Pancreas (tissue), 10 donors: ENCODE data around the gene BTG2. TPM values are rescaled to one million over a fixed set of nuclear protein-coding genes. Genes with fewer than 3 reads are reported as not detected.
A peak's percentile ranks its signal among the peaks of the same experiment; 100 is the strongest.

Source experiments
- ATAC-seq, 4 donors: fragments of 200-7000 bp; cut with Tn5 transposase; one replicate each; pipeline versions ENCODE4 v1.8.0 to v1.9.1; 2020; ENCODE audit warnings: mild to moderate bottlenecking in 4 of 4, moderate library complexity in 4 of 4
- DNase-seq, 6 donors: peaks; one replicate each; pipeline ENCODE4 v3.0.0-alpha.2; 2020
- FAIRE-seq: peaks from 2 replicates; lab custom pipeline; 2012; peaks lifted over from hg19 to GRCh38; lab: Jason Lieb, UNC
- H3K27ac ChIP-seq, 4 donors: fragments of 200-600 bp; sonication (generic); 1 replicate in 3 of 4; 2 replicates in 1 of 4; pipeline versions ENCODE4 v1.5.0 to v1.8.0; 2020
- H3K27me3 ChIP-seq, 4 donors: fragments of 200-600 bp; one replicate each; pipeline ENCODE4 v1.8.0; 2021
- H3K36me3 ChIP-seq, 3 donors: fragments of 200-600 bp; sonication (generic) in 1 of 3; one replicate each; pipeline versions ENCODE4 v1.5.0 to v1.8.0; 2020 to 2021
- H3K4me1 ChIP-seq, 3 donors: fragments of 200-600 bp; one replicate each; pipeline ENCODE4 v1.8.0; 2021
- H3K4me3 ChIP-seq, 4 donors: fragments of 200-600 bp; sonication (generic) in 2 of 4; one replicate each; pipeline versions ENCODE4 v1.5.0 to v1.8.0; 2020 to 2021
- H3K9me3 ChIP-seq, 4 donors: fragments of 200-600 bp; one replicate each; pipeline ENCODE4 v1.8.0; 2021
- CTCF ChIP-seq, 4 donors: fragments of 200-600 bp; sonication (generic) in 3 of 4; IDR thresholded peaks; one replicate each; pipeline versions ENCODE4 v1.5.0 to v1.8.0; 2021; ENCODE audit warnings: antibody characterized with exemption in 4 of 4
- WGBS, 2 donors: extraction: QIAGEN DNeasy Blood & Tissue Kit; methylation state at CpG; one replicate each; pipeline ENCODE4 v1.1.7; 2013; 5-methylcytosine and 5-hydroxymethylcytosine counted together
- intact Hi-C, 3 donors: fragments of 100-400 bp; cut with DNase I; formaldehyde crosslinking; loops; one replicate each; pipeline versions ENCODE4 v1.11.1 to v1.14.2; 2022
- polyA plus RNA-seq, 2 donors: library from polyadenylated mRNA; stranded (reverse); fragments of 200-250 nt; gene quantifications; one replicate each; pipeline ENCODE4 v1.2.3, GENCODE V29; 2013
- total RNA-seq, 6 donors: library from RNA; stranded (reverse); fragmentation: NEBNext Ultra II Directional in 4 of 6; extraction: Animal tissue kit (Norgen Biotek cat#: 25700) in 4 of 6; gene quantifications; one replicate each; pipeline versions ENCODE4 v1.2.1 to v1.2.4, GENCODE V29; 2021 to 2023
- donor health status: healthy with polysubstance abuse.
- donor health status: DM: no; HTN: no; CAD: no; lungs with moderate emphysema.
- donor health status: DM: no; HTN: no; CAD: no.
- donor health status: control.
- donor health status: control.
- donor health status: Bipolar disorder and iron deficiency.
- donor health status: DM: yes; HTN: yes; CAD: no.
- donor health status: DM: no; HTN: no; CAD: no.
- donor health status: DM: no; HTN: no; CAD: no.
- donor health status: DM: yes; HTN: yes; CAD: no.

Gene BTG2
- total and polyA plus RNA-seq, 8 donors: 83.1 to 452 (median 192) TPM

GRCh38 chr1:203336097-203336496 lies 30.8 kb downstream of the BTG2 start:
- H3K4me3 ChIP-seq: no peak overlapping the region
- H3K9me3 ChIP-seq: no peaks in the 10 kb centered on the region
- DNase-seq: no peak
- H3K27me3 ChIP-seq: no peaks in the 10 kb centered on the region
- peaks cover 0 to 4% (median 0%) of the 10 kb centered on the region in 3 donors for H3K4me1 ChIP-seq
- ATAC-seq: no peak
- WGBS, 2 donors: 54 to 69% methylated on average over 1 of the region's 1 CpG
- no peaks in the 10 kb centered on the region for H3K36me3 ChIP-seq
- FAIRE-seq: no peak
- no peak overlapping the region for H3K27ac ChIP-seq
- no peak for TF ChIP-seq CTCF (IDR thresholded peaks at IDR 0.05)
- intact Hi-C loops: loop anchor here (5.0 to 10.0 kb wide), 2 partner anchors 61 to 64 kb away; no protein-coding TSS in a partner anchor

- ATAC-seq: peak; percentile 63 to 79 (median 74)
- H3K4me3 ChIP-seq: no peak overlapping the region
- TF ChIP-seq CTCF (IDR thresholded peaks at IDR 0.05): peak; percentile 78 to 90 (median 88)
- FAIRE-seq: no peak
- WGBS, 2 donors: 48 to 53% methylated on average over 18 of the region's 18 CpGs
- intact Hi-C loops: loop anchor here (5.0 to 10.0 kb wide), 2 partner anchors 64 to 66 kb away; no protein-coding TSS in a partner anchor
- no peaks in the 10 kb centered on the region for H3K27me3 ChIP-seq
- peak in 3 of 6 donors; percentile 47 to 61 (median 51) for DNase-seq
- no peaks in the 10 kb centered on the region for H3K9me3 ChIP-seq
- H3K36me3 ChIP-seq: no peaks in the 10 kb centered on the region
- H3K27ac ChIP-seq: no peak overlapping the region
- H3K4me1 ChIP-seq: peaks cover 0 to 4% (median 0%) of the 10 kb centered on the region in 3 donors
These were observed 33.2 kb downstream of the BTG2 start for GRCh38 chr1:203338335-203339036.

GRCh38 chr1:203340112-203340790 lies 34.9 kb downstream of the BTG2 start:
- ATAC-seq (peak; percentile 79 to 90 (median 90)), FAIRE-seq (peak; percentile 43), DNase-seq (peak; percentile 67 to 82 (median 76))
- 17 to 18% methylated on average over 7 of the region's 7 CpGs for WGBS, 2 donors
- H3K36me3 ChIP-seq: no peaks in the 10 kb centered on the region
- intact Hi-C loops: loop anchor here (2.0 to 10.0 kb wide), 4 partner anchors 105 to 147 kb away; no protein-coding TSS in a partner anchor
- peaks cover 0 to 4% (median 0%) of the 10 kb centered on the region in 3 donors for H3K4me1 ChIP-seq
- TF ChIP-seq CTCF (IDR thresholded peaks at IDR 0.05): peak; percentile 73 to 84 (median 80)
- H3K27ac ChIP-seq: peak overlapping the region in 1 of 4 donors; percentile 10
- no peaks in the 10 kb centered on the region for H3K9me3 ChIP-seq
- no peak overlapping the region for H3K4me3 ChIP-seq
- no peaks in the 10 kb centered on the region for H3K27me3 ChIP-seq

GRCh38 chr1:203342192-203342940 lies 37.0 kb downstream of the BTG2 start:
- Histone ChIP-seq H3K4me3 (no peak overlapping the region), H3K27me3 (no peaks in the 10 kb centered on the region), H3K9me3 (no peaks in the 10 kb centered on the region), H3K4me1 (peaks cover 0 to 4% (median 0%) of the 10 kb centered on the region in 3 donors), H3K36me3 (no peaks in the 10 kb centered on the region), H3K27ac (no peak overlapping the region)
- TF ChIP-seq CTCF (IDR thresholded peaks at IDR 0.05): peak; percentile 55 to 78 (median 59)
- FAIRE-seq: no peak
- 42 to 46% methylated on average over 23 of the region's 23 CpGs for WGBS, 2 donors
- peak; percentile 75 to 84 (median 80) for ATAC-seq
- peak in 5 of 6 donors; percentile 39 to 68 (median 61) for DNase-seq
- intact Hi-C loops: loop anchor here in 2 of 3 donors (5.0 to 10.0 kb wide), 3 partner anchors 102 to 145 kb away; no protein-coding TSS in a partner anchor
